GM06990 (cell line): ENCODE data around the gene NUAK1.
"Not testable (repeated sequence)": the region's sequence is repeated elsewhere in the genome, so short reads cannot be mapped to it uniquely, and the experiment has no call there.

Experiments
- DNase-seq: peaks from one replicate; pipeline ENCODE4 v3.0.0-alpha.2; 2011; ENCODE audit not compliant: insufficient read length; ENCODE audit errors: extremely low read depth
- H3K27me3 ChIP-seq: replicated peaks from 2 replicates; pipeline ENCODE4 v1.6.0; 2011; ENCODE audit warnings: low read length; ENCODE audit not compliant: control insufficient read depth, insufficient read depth
- H3K36me3 ChIP-seq: 2 replicates; pipeline ENCODE4 v1.5.1; 2011; ENCODE audit warnings: low read length; ENCODE audit not compliant: control insufficient read depth, insufficient read depth
- H3K4me3 ChIP-seq: replicated peaks from 2 replicates; pipeline ENCODE4 v1.5.1; 2011; ENCODE audit warnings: low read depth, mild to moderate bottlenecking, control low read depth, low read length
- TF ChIP-seq, protein P1 (sequence below): IDR thresholded peaks from 2 replicates; pipeline ENCODE4 v1.5.1; 2011; ENCODE audit warnings: low read length, control low read depth, mild to moderate bottlenecking, inconsistent platforms; ENCODE audit not compliant: insufficient read depth, poor library complexity, severe bottlenecking

NUAK1 gene

DNA sequence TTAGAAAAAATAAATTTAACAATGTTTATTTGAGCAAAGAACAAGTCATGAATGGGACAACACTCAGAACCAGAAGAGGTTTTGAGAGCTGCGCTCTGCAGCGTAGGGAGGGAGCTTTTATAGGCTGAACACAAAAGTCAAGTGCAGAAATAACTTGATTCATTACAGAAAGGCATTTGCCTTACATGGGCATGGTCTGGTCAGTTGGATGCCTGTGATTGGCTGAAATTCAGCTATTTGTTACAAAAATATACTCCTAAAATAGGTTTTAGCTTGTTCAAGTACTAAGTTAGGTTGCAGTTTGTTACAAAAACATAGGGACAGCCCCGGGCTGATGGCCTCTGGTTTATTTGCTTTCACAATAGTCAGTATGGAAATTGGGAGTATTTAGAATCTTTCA lies 118.0 kb downstream of the NUAK1 start:
- DNase-seq = no peak

DNA sequence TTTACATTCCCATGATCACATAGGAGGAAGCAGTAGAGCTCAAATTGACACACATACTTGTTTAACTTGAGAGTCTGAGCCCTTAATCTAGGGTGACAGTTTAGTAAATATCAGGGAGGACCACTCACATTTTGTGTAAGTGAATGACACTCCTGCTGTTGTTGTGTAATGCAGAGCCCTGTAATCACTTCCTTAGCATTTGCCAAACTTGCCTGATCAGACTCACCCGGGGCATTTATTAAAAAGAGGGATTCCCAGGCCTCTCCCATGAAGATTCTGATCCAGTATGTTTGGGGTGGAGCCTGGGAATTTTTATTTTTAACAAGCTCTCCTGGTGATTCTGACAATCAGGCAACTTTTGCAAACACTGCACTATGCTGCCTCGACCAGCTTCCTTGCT lies 119.6 kb downstream of the NUAK1 start:
- TF ChIP-seq, protein P1, sequence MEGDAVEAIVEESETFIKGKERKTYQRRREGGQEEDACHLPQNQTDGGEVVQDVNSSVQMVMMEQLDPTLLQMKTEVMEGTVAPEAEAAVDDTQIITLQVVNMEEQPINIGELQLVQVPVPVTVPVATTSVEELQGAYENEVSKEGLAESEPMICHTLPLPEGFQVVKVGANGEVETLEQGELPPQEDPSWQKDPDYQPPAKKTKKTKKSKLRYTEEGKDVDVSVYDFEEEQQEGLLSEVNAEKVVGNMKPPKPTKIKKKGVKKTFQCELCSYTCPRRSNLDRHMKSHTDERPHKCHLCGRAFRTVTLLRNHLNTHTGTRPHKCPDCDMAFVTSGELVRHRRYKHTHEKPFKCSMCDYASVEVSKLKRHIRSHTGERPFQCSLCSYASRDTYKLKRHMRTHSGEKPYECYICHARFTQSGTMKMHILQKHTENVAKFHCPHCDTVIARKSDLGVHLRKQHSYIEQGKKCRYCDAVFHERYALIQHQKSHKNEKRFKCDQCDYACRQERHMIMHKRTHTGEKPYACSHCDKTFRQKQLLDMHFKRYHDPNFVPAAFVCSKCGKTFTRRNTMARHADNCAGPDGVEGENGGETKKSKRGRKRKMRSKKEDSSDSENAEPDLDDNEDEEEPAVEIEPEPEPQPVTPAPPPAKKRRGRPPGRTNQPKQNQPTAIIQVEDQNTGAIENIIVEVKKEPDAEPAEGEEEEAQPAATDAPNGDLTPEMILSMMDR = no peak
- no peak overlapping the region for H3K4me3 ChIP-seq
- H3K36me3 ChIP-seq = no peaks in the 10 kb centered on the region
- H3K27me3 ChIP-seq = no peaks in the 10 kb centered on the region
- no peak for DNase-seq

More for the DNA sequence above, 118.0 kb downstream of the NUAK1 start:
- Histone ChIP-seq H3K4me3 (no peak overlapping the region), H3K36me3 (no peaks in the 10 kb centered on the region), H3K27me3 (no peaks in the 10 kb centered on the region)
- TF ChIP-seq, protein P1 = no peak

DNA sequence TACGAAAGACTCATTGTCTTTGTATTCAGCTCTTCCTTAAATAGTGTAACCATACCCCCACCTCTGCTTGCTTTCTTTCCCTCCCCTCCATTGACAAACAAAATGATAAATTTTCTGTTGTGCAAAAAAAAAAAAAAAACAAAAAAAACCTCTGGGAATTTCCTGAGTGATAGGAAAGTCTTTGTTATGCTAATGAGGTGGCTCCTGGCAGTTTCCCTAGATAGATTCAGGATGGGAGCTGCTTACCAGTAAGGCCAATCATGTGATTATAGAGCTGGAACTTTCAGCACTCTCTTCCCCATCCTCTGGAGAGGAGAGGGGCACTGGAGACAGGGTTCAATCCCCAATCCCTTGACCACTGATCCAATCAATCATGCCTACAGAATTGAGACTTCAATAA lies 120.5 kb downstream of the NUAK1 start:
- no peaks in the 10 kb centered on the region for H3K27me3 ChIP-seq
- H3K36me3 ChIP-seq = no peaks in the 10 kb centered on the region
- no peak overlapping the region for H3K4me3 ChIP-seq
- no peak for DNase-seq
- TF ChIP-seq, protein P1 = no peak

DNA sequence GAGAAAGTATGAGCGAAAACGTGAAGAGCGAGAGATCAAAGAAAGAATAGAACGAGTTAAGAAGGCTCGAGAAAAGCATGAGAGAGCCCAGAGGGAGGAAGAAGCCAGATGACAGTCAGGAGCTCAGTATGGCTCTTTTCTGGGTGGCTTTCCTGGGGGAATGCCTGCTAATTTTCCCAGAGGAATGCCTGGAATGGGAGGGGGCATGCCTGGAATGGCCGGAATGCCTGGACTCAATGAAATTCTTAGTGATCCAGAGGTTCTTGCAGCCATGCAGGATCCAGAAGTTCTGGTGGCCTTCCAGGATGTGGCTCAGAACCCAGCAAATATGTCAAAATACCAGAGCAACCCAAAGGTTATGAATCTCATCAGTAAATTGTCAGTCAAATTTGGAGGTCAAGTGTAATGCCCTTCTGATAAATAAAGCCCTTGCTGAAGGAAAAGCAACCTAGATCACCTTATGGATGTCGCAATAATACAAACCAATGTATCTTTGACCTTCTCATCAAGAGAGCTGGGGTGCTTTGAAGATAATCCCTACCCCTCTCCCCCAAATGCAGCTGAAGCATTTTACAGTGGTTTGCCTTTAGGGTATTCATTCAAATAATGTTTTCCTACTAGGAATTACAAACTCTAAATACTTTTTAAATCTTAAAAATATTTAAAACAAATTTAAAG lies 122.0 kb downstream of the NUAK1 start:
- not testable (repeated sequence) for DNase-seq, H3K27me3 ChIP-seq, H3K36me3 ChIP-seq, H3K4me3 ChIP-seq

DNA sequence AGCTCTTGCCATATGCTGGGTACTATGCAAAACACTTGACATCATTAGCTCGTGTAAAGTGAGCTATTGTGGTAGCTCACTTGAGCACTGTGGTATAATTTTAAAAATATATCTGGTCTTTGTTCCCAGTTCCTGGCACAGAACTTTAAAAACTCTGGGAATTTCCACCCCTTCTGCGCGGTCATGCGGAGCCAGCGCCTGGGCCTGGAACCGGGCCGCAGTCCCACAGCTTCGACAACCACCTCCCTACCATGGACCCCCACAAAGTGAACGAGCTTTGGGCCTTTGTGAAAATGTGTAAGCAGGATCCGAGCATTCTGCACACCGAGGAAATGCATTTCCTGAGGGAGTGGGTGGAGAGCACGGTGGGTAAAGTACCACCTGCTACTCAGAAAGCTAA lies 123.1 kb downstream of the NUAK1 start:
- TF ChIP-seq, protein P1 = no peak
- H3K4me3 ChIP-seq = no peak overlapping the region
- no peaks in the 10 kb centered on the region for H3K27me3 ChIP-seq
- no peaks in the 10 kb centered on the region for H3K36me3 ChIP-seq
- no peak for DNase-seq

DNA sequence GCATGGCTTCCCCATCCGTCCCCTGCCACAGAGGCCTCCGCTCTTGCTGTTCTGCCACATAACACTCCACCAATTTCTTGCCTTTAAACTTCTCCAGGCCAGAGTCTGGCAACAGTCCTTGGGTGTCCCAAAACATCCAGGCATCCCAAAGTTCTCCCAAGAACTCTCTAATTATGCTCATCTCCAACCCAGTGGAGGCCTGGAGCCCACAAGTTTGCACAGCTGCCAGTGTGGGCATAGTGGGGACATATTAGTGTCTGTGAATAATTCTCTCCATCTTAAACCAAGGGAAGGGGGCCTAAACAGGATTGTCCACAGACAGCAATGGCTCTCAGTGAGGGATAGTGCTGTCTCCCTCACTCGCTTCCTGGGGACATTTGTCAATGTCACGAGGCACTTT lies 124.8 kb downstream of the NUAK1 start:
- TF ChIP-seq, protein P1 = no peak
- no peaks in the 10 kb centered on the region for H3K27me3 ChIP-seq
- H3K4me3 ChIP-seq = no peak overlapping the region
- no peak for DNase-seq
- H3K36me3 ChIP-seq = no peaks in the 10 kb centered on the region
